Activated B cell treated with CpG ODN at 0.5 μM for 24 hours (primary cell): Measurements from ENCODE around the gene SH3PXD2A. TPM values are rescaled to one million over a fixed set of nuclear protein-coding genes. Genes with fewer than 3 reads are reported as not detected.

Experiments used
- ATAC-seq: fragments of 200-7000 bp; cut with Tn5 transposase; one replicate; pipeline ENCODE4 v1.10.0; 2021; ENCODE audit warnings: low read depth, mild to moderate bottlenecking, moderate library complexity
- CTCF ChIA-PET: fragments of 350-600 bp; sonication (Branson Sonifier 250); formaldehyde crosslinking; loops from one replicate; lab custom pipeline; 2021; ENCODE audit warnings: antibody characterized with exemption; lab: Charles Lee
- POLR2A ChIA-PET: fragments of 350-600 bp; sonication (Branson Sonifier 250); formaldehyde crosslinking; loops from one replicate; lab custom pipeline; 2021; ENCODE audit warnings: antibody characterized with exemption; lab: Charles Lee
- DNase-seq: peaks from one replicate; pipeline ENCODE4 v3.0.0; 2022
- H3K27ac Mint-ChIP-seq: one replicate; pipeline ENCODE4 v1.8.0; 2020; ENCODE audit warnings: mixed read lengths
- H3K27me3 Mint-ChIP-seq: one replicate; pipeline ENCODE4 v1.8.0; 2021; ENCODE audit warnings: mixed read lengths
- H3K36me3 Mint-ChIP-seq: one replicate; pipeline ENCODE4 v1.8.0; 2021; ENCODE audit warnings: low read depth, mixed read lengths
- H3K4me1 Mint-ChIP-seq: one replicate; pipeline ENCODE4 v1.8.0; 2021; ENCODE audit warnings: mixed read lengths
- H3K4me3 Mint-ChIP-seq: one replicate; pipeline ENCODE4 v1.8.0; 2020; ENCODE audit warnings: mild to moderate bottlenecking, mixed read lengths
- H3K9me3 Mint-ChIP-seq: one replicate; pipeline ENCODE4 v1.8.0; 2020; ENCODE audit warnings: mixed read lengths
- CTCF ChIP-seq: fragments of 200-600 bp; IDR thresholded peaks from one replicate; pipeline ENCODE4 v1.8.0; 2022; ENCODE audit warnings: antibody characterized with exemption, mild to moderate bottlenecking
- intact Hi-C: fragments of 100-400 bp; cut with micrococcal nuclease; formaldehyde crosslinking; loops from one replicate; pipeline ENCODE4 v1.15.1; 2024
- total RNA-seq: library from RNA; stranded (reverse); gene quantifications from 2 replicates; pipeline ENCODE4 v1.2.3, GENCODE V29; 2022

SH3PXD2A gene
- total RNA-seq, 1 donor from 2014 or later: 18.2 TPM

GRCh38 chr10:103759100-103759781 is 96.1 kb downstream of the SH3PXD2A start:
- no peak overlapping the region for H3K27ac Mint-ChIP-seq
- no peak for ATAC-seq
- intact Hi-C loops: no loop called here
- no peak for DNase-seq
- no peaks in the 10 kb centered on the region for H3K36me3 Mint-ChIP-seq
- ChIA-PET CTCF (no interaction called here), POLR2A (no interaction called here)
- no peaks in the 10 kb centered on the region for H3K9me3 Mint-ChIP-seq
- peaks cover 37% of the 10 kb centered on the region for H3K27me3 Mint-ChIP-seq
- H3K4me1 Mint-ChIP-seq: peaks cover 12% of the 10 kb centered on the region
- H3K4me3 Mint-ChIP-seq: no peak overlapping the region
- TF ChIP-seq CTCF: no peak

DNA sequence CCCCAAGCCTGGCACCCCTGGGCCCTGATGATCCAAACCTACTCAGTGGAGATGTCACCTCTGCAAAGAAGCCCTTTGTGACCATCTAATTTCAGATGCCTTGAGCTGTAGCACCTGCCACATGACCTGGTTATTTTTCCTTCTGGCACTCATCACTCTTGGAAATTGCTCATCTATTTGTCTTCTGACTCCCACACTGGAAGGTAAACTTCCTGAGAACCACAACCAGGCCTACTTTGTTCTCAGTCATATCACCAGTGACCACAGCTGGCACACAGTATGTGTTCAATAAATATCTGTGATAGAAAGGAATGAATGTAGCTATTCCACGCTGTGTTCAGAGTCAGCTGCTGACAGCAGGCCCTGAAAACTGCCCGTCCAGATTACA is 97.1 kb downstream of the SH3PXD2A start:
- Mint-ChIP-seq H3K9me3 (no peaks in the 10 kb centered on the region), H3K27ac (no peak overlapping the region), H3K4me3 (no peak overlapping the region), H3K27me3 (peaks cover 37% of the 10 kb centered on the region), H3K36me3 (no peaks in the 10 kb centered on the region), H3K4me1 (peaks cover 2% of the 10 kb centered on the region)
- intact Hi-C loops: no loop called here
- DNase-seq (no peak), ATAC-seq (no peak)
- ChIA-PET CTCF (no interaction called here), POLR2A (no interaction called here)
- no peak for TF ChIP-seq CTCF

DNA sequence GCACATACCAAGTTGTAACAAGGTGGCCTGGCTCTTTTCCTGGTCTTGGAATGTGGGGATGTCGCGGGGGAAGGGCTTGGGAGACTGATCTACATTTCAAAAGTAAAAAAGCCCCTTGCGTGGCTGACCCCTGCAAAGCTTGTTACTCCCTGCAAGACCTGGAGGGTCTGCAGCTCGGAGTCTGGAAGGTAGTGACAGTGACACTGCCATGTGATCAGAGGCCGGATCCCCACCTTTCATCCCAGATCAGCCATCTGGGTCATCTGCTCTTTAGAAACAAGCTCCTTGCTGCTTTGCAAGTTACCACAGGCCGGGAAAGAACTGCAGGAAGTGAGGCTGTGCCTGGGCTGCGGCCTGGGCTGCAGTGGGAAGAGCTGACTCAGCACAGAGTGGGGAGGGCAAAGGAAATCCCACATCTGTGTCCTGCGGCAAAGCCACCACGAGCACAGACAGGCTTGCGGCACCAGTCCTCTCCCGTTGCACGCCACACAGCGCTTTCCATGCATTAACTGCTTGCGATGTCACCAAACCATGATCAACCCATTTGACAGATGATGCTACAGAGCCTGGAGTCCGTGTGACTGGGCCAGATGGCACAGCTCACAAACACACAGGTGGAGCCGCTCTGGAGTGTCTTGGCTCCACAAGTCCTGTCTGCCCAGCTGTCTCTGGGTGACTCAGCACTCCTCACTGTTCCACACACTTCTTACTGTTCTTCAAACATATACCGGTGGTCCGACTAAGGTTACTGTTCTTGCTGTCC is 97.7 kb downstream of the SH3PXD2A start:
- H3K4me3 Mint-ChIP-seq: no peak overlapping the region
- peaks cover 37% of the 10 kb centered on the region for H3K27me3 Mint-ChIP-seq
- ChIA-PET CTCF (no interaction called here), POLR2A (no interaction called here)
- TF ChIP-seq CTCF: no peak
- intact Hi-C loops: no loop called here
- H3K9me3 Mint-ChIP-seq: no peaks in the 10 kb centered on the region
- H3K36me3 Mint-ChIP-seq: no peaks in the 10 kb centered on the region
- ATAC-seq (no peak), DNase-seq (no peak)
- H3K4me1 Mint-ChIP-seq: peaks cover 2% of the 10 kb centered on the region
- no peak overlapping the region for H3K27ac Mint-ChIP-seq

DNA sequence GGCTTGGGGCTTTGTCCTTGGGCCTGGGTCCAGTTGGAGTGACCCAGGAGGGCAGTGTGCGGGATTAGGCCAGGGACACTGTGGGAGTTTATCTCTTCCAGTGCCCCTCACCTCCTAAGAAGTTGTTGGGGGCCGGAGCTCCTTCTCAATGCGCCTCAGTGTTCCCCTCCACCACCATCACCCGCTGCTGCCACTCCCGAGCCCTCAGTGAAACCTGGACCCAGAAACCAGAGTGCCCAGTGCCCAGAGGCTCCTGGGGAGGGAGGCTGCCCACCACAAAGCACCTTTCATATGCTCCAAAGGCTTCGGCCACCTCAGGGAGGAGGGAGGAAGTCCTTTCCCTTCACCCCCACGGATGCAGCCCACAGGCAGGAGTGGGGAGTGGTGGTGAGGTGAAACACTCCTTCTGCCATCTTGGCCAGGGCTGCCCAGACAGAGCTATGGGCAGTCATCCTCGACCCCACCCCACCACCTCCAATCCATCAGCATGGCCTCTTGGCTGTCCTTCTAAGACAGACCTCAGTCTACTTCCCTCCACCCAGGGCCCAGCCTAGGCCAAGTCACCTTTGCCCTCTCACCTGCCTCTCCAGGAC is 99.0 kb downstream of the SH3PXD2A start:
- Mint-ChIP-seq H3K4me3 (no peak overlapping the region), H3K4me1 (peaks cover 2% of the 10 kb centered on the region), H3K9me3 (peaks cover 6% of the 10 kb centered on the region), H3K27me3 (peaks cover 39% of the 10 kb centered on the region), H3K36me3 (no peaks in the 10 kb centered on the region), H3K27ac (no peak overlapping the region)
- DNase-seq (no peak), ATAC-seq (no peak)
- ChIA-PET POLR2A (no interaction called here), CTCF (no interaction called here)
- intact Hi-C loops: no loop called here
- TF ChIP-seq CTCF: no peak

- H3K27me3 Mint-ChIP-seq: peaks cover 20% of the 10 kb centered on the region
- H3K9me3 Mint-ChIP-seq: peaks cover 6% of the 10 kb centered on the region
- intact Hi-C loops: no loop called here
- H3K4me1 Mint-ChIP-seq: peaks cover 3% of the 10 kb centered on the region
- no peak for DNase-seq
- H3K27ac Mint-ChIP-seq: no peak overlapping the region
- ChIA-PET CTCF (interaction anchor here (0.7 kb wide), 1 partner anchor 40 kb away, joined by 3 read pairs; no protein-coding TSS in a partner anchor), POLR2A (no interaction called here)
- no peaks in the 10 kb centered on the region for H3K36me3 Mint-ChIP-seq
- ATAC-seq: no peak
- H3K4me3 Mint-ChIP-seq: no peak overlapping the region
- TF ChIP-seq CTCF: no peak
These were observed 102.6 kb downstream of the SH3PXD2A start for GRCh38 chr10:103752680-103753248.
